Islet of Langerhans (tissue), 1 donor: Measurements from ENCODE around the gene CT47C1.

Experiments
- FAIRE-seq: peaks from one replicate; lab custom pipeline; 2011; peaks lifted over from hg19 to GRCh38; lab: Jason Lieb, UNC

The CT47C1 gene

DNA sequence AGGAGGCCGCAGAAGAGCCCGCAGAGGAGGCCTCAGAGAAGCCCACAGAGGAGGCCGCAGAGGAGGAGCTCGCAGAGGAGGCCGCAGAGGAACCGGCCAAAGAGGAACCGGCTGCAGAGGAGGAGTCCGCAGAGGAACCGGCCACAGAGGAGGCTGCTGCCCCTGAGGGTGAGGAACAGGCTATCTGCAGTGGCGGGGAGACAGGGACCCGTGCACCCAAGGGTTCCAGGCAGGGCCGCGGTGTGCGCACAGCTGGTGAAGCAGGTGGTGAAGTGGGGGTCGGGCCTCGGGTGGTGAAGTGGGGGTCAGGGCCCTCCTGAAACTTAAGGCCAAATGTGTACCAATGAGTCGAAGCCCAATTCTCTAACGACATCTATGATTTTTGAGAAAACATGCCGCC lies 1.1 kb downstream of the CT47C1 start:
- no peak for FAIRE-seq

DNA sequence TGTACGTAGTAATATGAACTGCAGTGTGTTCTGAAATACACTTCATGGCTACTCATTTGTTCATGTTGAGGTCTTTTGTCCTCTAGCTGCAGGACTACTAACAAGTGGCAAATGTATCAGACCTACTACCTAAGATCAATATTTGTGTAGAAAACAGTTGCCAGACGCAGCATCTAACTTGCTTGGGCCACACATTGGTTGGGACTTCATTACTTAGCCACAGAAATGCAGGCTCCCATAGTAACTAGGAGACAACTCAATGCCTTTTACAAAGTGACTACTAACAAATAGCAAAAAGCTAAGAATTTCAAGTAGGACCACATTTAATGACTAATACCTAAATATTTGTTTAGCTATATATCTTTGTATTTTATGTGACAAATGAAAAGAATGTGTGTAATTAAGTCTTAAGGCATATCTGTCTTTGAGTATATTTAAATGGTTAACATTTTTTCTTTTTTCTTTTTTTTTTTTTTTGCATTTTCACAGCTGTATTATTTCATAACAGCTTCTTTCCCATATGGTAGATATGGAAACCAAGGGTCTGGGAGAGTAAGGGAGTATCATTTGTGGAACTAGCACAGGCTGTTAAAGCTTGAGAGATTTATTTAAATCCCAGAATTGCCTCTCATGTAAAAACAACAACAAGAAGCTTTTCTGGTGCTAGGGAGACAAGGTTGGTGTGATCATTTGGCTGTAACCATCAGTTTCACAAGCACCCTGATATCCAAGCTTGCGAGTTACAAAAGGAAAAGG lies 2.7 kb downstream of the CT47C1 start:
- FAIRE-seq: peak; percentile 64

DNA sequence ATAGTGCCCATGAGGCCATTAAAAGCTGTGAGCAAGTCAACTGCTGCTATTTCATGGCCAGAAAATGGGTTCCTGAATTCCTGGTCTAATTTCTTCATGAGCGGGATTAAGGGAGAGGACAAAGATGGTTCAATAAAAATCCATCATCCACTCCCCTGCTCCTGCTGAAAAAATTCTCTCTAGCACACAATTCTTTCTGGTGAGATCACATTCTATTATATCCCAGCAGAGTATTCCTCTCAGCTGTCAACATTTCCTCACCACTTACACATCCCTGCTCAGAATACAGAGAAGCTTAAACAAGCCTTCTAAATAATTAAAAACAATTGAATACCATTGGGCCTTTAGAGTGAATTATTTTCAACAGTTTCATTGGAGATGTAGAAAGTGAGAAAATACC lies 9.5 kb downstream of the CT47C1 start:
- no peak for FAIRE-seq

DNA sequence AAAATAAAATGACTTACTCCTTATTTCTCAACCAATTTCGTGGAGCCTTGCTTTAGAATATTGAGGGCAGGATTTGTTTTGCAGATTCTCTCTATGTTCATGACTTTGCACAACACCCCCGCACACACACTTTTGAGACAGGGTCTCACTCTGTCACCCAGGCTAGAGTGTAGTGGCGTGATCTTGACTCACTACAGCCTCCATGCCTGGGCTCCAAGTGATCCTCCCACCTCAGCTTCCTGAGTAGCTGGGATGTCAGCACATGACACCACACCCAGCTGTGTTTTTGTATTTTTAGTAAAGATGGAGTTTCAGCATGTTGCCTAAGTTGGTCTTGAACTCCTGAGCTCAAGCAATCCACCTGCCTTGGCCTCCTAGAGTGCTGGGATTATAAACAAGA lies 12.0 kb downstream of the CT47C1 start:
- no peak for FAIRE-seq

DNA sequence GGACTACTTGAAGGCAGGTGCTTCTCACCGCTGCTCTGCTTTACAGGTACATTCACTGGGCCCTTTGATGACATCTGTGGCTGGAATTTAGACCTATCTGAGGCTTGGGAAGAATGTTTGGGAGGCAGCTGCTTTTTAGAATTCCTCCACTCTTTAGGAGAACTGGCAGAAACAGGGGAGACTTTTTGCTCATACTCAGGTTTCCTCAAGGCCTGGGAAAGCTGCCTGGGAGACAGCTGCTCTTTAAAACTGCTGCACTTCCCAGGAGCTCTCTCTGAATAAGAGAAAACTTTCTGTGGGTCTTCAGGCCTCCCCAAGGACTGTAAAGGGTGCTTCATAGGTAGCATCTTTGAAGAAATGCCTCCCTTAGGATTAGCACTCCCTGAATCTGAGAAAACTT lies 14.3 kb downstream of the CT47C1 start:
- FAIRE-seq: no peak

DNA sequence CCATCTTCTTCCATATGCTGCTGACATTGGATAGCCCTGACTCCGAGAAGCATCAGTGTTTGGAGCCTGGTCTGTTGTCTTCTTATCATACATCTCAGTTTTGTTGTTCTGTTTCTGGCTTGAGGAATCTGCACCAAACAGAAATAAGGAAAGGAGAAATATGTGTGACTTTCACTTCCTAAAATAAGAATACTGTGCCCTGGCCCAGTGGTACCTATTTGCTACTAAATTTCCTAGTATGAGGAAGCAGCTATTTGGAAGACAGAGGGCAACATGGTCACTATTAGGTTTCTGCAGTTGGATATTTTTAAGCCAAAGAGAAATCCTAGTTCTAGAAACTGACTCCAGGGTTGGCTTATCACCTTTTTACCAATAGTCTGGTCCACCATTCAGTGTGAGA lies 16.8 kb downstream of the CT47C1 start:
- FAIRE-seq: no peak

DNA sequence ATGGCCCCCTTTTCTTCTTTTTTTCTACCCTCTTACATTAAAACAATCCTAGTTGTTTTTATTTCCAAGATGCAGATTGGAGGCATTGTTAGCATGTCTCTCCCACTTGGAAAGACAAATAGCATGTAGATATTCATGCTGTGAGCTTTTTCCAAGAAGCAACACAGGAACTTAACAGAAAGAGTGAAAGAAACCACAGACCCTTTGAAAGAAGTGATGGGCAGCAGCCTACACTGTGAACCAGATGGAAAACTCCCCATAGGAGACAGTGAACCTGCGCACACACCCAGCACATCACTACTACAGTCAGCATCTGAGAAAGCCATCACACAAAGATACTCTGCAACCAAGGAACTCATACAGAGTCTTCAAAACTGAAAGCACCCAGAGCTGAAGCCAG lies 17.8 kb downstream of the CT47C1 start:
- FAIRE-seq: no peak

DNA sequence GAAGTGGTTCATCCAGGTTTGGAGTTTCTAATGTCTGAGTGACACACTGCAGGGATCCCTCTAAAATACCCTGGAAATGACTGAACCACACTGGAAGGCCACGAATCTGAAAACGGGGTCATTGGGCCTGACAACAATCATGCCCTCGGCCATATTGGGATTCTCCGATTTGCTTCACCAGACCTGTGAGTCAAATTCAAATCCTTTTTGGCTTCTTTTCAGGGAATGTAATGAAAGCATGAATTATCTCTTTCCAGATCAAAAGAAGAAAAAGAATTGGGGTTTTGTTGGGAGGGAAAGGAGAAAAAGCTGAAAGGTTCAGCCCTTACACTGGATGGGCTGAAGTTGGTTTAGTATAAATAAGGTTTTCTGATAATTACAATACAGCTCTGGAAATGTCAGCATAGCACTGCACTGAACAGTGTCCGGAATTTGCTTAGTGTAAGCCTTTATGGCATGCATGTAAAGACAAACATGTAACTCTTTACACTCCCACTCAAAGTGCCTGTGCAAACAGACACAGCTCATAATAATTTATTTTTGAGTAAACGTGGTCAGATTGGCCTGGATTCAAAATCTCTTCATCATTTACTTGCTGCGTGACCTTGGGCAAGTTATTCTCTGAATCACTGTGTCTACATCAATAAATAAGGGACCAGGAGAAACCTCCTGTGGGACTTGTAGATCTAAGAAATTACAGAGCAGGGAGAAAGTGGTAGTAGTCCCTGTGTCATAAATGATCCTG lies 21.4 kb downstream of the CT47C1 start:
- peak; percentile 55 for FAIRE-seq

DNA sequence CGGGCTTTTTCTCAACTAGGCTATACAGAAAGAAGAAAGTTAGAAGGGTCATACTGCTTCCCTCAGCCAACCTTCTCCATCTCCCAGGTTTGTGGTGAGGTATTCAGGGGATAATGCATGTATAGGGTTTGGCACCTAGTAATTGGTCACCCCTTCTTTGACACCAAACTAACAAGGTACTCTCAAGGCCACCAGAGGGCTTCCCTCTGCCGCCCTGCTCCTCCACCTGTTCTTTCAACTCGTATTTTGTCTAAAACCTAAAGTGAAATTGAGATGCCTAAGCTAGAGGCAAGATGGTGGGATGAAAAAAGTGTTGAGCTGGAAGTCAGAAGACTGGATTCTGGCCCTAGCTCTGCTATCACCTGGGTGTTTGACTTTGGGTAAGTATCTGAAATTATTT lies 22.0 kb downstream of the CT47C1 start:
- no peak for FAIRE-seq

DNA sequence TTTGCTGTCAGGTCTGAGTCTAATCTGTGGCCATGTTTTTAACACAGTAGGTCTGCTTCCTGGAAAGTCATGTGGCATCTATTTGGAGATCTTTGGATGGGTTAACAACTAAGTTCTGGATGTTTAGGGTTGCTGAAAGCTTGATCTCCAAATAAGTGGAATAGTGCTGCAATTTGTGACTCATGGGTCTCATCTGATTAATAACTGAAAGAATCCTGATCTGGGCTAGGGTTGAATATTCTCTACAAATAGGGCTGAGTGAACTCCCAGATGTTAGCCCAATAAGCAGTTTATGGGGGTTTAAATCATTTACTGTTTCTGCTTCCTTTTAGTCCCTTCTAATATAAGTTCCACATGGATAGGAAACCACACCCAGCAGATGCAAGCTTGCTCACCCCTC lies 23.1 kb downstream of the CT47C1 start:
- no peak for FAIRE-seq

DNA sequence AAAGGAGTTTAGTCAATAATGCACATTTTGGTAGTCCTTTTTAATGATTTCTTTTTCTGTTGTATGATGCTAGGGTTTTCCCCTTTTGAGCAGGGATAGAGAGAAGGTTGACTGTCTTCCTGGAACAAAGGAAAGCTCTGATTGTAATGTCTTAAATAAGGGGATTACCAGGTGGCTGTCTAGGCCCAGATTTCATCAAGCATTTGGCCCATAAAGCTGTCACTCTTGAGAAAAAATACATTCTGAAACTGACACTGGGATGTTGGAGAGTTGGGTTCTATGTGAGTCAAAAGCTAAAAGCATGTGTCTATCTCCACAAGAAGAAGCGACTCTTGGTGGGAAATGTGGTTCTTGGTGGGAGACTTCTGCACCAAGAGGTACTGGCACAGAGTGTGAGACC lies 28.4 kb downstream of the CT47C1 start:
- no peak for FAIRE-seq

DNA sequence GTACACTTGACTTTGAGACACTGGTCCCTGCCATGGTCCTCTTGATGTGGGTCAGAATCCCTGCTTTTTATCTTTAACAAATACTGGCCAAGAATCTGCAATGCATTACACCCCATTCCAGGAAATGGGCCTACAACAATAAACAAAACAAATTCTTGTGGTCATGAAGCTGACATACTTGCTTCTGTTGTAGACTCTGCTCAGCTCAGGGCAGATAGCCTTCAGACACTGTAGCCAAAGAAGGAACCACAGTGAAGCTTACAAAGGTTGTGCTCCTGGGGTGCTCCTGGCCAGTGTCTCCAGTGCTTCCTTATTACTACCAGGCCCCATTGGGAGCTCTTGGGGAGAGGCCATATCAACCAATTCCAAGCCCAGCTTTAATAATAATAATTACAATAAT lies 33.0 kb downstream of the CT47C1 start:
- no peak for FAIRE-seq

DNA sequence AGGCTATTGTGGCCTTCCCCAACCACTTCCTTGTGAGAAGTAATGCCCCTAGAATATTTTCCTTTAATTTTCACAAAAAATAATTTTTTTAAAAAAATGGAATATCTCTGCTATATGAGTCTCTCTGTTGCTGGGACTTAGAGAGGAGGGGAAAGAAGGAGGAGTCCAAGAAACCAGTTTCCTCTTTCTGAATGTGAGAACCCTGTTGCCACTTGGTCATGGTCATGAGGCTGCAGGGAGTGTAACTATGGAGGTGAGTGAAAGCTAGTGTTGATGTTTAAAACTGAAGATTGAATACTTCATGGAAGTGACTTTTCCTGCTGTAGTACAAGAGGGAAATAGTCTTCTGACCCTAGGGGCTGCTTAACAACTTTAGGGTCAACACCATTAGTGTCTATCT lies 34.4 kb downstream of the CT47C1 start:
- FAIRE-seq: no peak

DNA sequence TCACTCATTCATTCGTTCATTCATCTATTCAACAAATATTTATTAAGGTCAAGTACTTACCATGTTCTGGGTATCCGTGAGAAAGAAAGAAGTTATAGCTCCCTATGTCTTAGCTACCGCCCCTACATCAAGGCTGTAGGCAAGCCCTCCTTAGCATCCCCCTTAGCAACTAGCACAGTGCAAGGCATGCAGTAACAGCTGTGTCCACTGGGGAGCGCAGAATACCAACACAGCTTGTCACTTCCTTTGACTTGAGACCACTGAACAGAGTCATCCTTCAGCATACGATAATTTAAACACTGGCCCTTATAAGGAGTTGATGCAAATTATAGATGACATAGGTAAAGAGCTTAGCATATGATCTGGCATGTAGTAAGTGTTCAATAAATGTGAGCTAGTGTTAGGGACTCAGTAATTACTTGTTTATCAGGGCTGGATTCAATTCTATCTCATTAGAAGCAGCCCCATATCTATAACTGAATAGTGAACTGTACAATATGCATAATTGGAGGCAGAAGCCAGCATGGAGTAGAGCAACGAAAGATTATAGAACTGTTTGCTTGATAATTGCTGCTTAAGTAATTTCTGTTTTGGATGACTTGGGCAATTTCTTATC lies 46.1 kb downstream of the CT47C1 start:
- no peak for FAIRE-seq

DNA sequence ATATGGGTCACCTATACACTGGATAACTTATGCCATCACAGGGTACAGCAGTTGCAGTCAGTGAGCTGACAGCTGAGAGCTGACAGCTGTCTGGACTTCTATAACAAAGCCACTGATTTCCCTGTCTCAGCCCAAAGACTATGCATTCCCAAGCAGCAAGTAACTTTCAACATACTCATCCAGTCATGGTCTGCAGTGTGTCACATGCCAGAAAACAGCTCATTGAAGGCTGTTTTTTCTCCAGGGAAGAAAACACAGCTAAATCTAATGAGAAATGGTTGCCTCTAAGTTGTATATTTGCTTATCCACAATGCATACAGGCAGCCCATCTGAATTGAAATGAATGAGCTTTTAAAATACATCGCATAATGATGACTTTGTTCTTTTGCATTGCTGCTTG lies 48.5 kb downstream of the CT47C1 start:
- FAIRE-seq: no peak
